A549 (cell line): ENCODE data around the gene CERS4. TPM values are rescaled to one million over a fixed set of nuclear protein-coding genes. Genes with fewer than 3 reads are reported as not detected.

Experiments used
- ATAC-seq, 2 experiments: fragments of 200-7000 bp in 1 of 2; fragments of >200 bp in 1 of 2; cut with Nextera tagmentation in 1 of 2; cut with Tn5 transposase in 1 of 2; 3 replicates each; pipeline versions ENCODE4 v1.8.0 to v1.9.1; 2018 to 2020; ENCODE audit warnings: mild to moderate bottlenecking in 1 of 2, moderate library complexity in 1 of 2
- CTCF ChIA-PET: fragments of 300-600 bp; sonication (Branson Sonifier 250); formaldehyde crosslinking; extraction: SDS; loops from one replicate; lab custom pipeline; 2021; ENCODE audit warnings: antibody characterized with exemption, inconsistent platforms; lab: Yijun Ruan, JAX
- POLR2A ChIA-PET: fragments of 350-600 bp; formaldehyde crosslinking; extraction: SDS; loops from one replicate; lab custom pipeline; 2021; ENCODE audit warnings: antibody characterized with exemption, inconsistent platforms; lab: Yijun Ruan, JAX
- DNase-seq, 2 experiments: peaks; one replicate each; pipeline versions ENCODE4 v3.0.0 to v3.0.0-alpha.2; 2011 to 2016; ENCODE audit warnings: low read depth in 1 of 2, low spot score in 1 of 2
- FAIRE-seq: peaks from 2 replicates; lab custom pipeline; 2011; peaks lifted over from hg19 to GRCh38; lab: Jason Lieb, UNC
- H3K27ac ChIP-seq, 2 experiments: fragments of >200 bp; sonication (Bioruptor Twin); formaldehyde crosslinking; 3 replicates each; pipeline ENCODE4 v1.5.1; 2016 to 2017
- H3K4me1 ChIP-seq: fragments of >200 bp; sonication (Bioruptor Twin); formaldehyde crosslinking; 3 replicates; pipeline ENCODE4 v1.6.1; 2016
- H3K4me2 ChIP-seq: fragments of >200 bp; sonication (Bioruptor Twin); formaldehyde crosslinking; 3 replicates; pipeline ENCODE4 v1.6.1; 2016
- H3K4me3 ChIP-seq: fragments of >200 bp; sonication (Bioruptor Twin); formaldehyde crosslinking; 3 replicates; pipeline ENCODE4 v1.5.1; 2016
- H3K9me3 ChIP-seq: fragments of >200 bp; sonication (Bioruptor Twin); formaldehyde crosslinking; 3 replicates; pipeline ENCODE4 v1.6.1; 2016
- CHD2 ChIP-seq: fragments of 150-350 bp; IDR thresholded peaks from 2 replicates; pipeline ENCODE4 v1.6.1; 2014; ENCODE audit warnings: low read length; ENCODE audit not compliant: partially characterized antibody
- CHD4 ChIP-seq: fragments of 200-600 bp; sonication (generic); IDR thresholded peaks from 2 replicates; pipeline ENCODE4 v1.6.1; 2016; ENCODE audit warnings: antibody characterized with exemption, mild to moderate bottlenecking, borderline replicate concordance
- EHF ChIP-seq: fragments of 250-450 bp; sonication (Bioruptor Pico); IDR thresholded peaks from 2 replicates; pipeline ENCODE4 v1.5.0; 2020; ENCODE audit warnings: mild to moderate bottlenecking
- EHMT2 ChIP-seq: fragments of 200-600 bp; sonication (generic); IDR thresholded peaks from 2 replicates; pipeline ENCODE4 v1.6.1; 2016; ENCODE audit warnings: antibody characterized with exemption, low read depth, mild to moderate bottlenecking, moderate library complexity
- FOSL2 ChIP-seq, 2 experiments: fragments of 450-650 bp in 1 of 2; fragments of >200 bp in 1 of 2; sonication (Bioruptor Twin) in 1 of 2; formaldehyde crosslinking; IDR thresholded peaks; 2 replicates each; pipeline versions ENCODE4 v1.5.0 to v1.6.1; 2016 to 2020; ENCODE audit warnings: mild to moderate bottlenecking in 1 of 2, moderate library complexity in 1 of 2
- HDAC2 ChIP-seq: fragments of 200-600 bp; sonication (generic); IDR thresholded peaks from 2 replicates; pipeline ENCODE4 v1.6.1; 2016
- HOXB13 ChIP-seq: fragments of 250-450 bp; sonication (Bioruptor Pico); IDR thresholded peaks from 2 replicates; pipeline ENCODE4 v1.5.0; 2020; ENCODE audit warnings: low read depth, mild to moderate bottlenecking, moderate library complexity
- KDM5A ChIP-seq: fragments of 200-600 bp; sonication (generic); IDR thresholded peaks from 2 replicates; pipeline ENCODE4 v1.6.1; 2016; ENCODE audit warnings: antibody characterized with exemption, mild to moderate bottlenecking
- MAZ ChIP-seq: fragments of 150-350 bp; IDR thresholded peaks from 2 replicates; pipeline ENCODE4 v1.6.1; 2014; ENCODE audit warnings: antibody characterized with exemption, low read depth, low read length, borderline replicate concordance
- NFE2L2 ChIP-seq: fragments of 150-350 bp; conservative IDR thresholded peaks from 2 replicates; pipeline ENCODE4 v1.6.1; 2014; ENCODE audit warnings: low read length
- NPAS2 ChIP-seq: fragments of 250-450 bp; sonication (Bioruptor Pico); IDR thresholded peaks from 2 replicates; pipeline ENCODE4 v1.8.0; 2022; ENCODE audit warnings: mild to moderate bottlenecking, moderate library complexity, borderline replicate concordance
- POLR2A ChIP-seq: IDR thresholded peaks from 2 replicates; pipeline ENCODE4 v1.6.1; 2012; ENCODE audit warnings: mild to moderate bottlenecking, low read length
- POLR2AphosphoS2 ChIP-seq: conservative IDR thresholded peaks from 2 replicates; pipeline ENCODE4 v1.6.1; 2012; ENCODE audit warnings: low read length, improper control_type of control experiment, inconsistent platforms
- RCOR1 ChIP-seq: fragments of 150-350 bp; IDR thresholded peaks from 2 replicates; pipeline ENCODE4 v1.6.1; 2014; ENCODE audit warnings: antibody characterized with exemption, low read length, low read depth
- RFX5 ChIP-seq: fragments of 450-650 bp; IDR thresholded peaks from 2 replicates; pipeline ENCODE4 v1.7.1; 2014; ENCODE audit warnings: antibody characterized with exemption, mild to moderate bottlenecking, moderate library complexity
- RNF2 ChIP-seq: fragments of 200-600 bp; sonication (generic); IDR thresholded peaks from 2 replicates; pipeline ENCODE4 v1.6.1; 2016; ENCODE audit warnings: low read depth, mild to moderate bottlenecking, antibody characterized with exemption, moderate library complexity, borderline replicate concordance
- SMC3 ChIP-seq: fragments of >200 bp; sonication (Bioruptor Twin); formaldehyde crosslinking; IDR thresholded peaks from 3 replicates; pipeline ENCODE4 v1.6.1; 2018; ENCODE audit warnings: inconsistent platforms
- TFCP2L1 ChIP-seq: fragments of 250-450 bp; sonication (Bioruptor Pico); IDR thresholded peaks from 2 replicates; pipeline ENCODE4 v1.5.0; 2021; ENCODE audit warnings: mild to moderate bottlenecking
- TP53 ChIP-seq: fragments of 250-450 bp; sonication (Bioruptor Pico); IDR thresholded peaks from 2 replicates; pipeline ENCODE4 v1.5.0; 2021; ENCODE audit warnings: mild to moderate bottlenecking, moderate library complexity
- ZC3H11A ChIP-seq: fragments of 450-650 bp; IDR thresholded peaks from 2 replicates; pipeline ENCODE4 v1.6.1; 2014; ENCODE audit warnings: antibody characterized with exemption, mild to moderate bottlenecking
- ZFP36 ChIP-seq: fragments of 450-650 bp; IDR thresholded peaks from 2 replicates; pipeline ENCODE4 v1.6.1; 2014; ENCODE audit warnings: borderline replicate concordance; ENCODE audit not compliant: partially characterized antibody
- ZSCAN20 ChIP-seq: fragments of 250-450 bp; sonication (Bioruptor Pico); IDR thresholded peaks from 2 replicates; pipeline ENCODE4 v1.8.0; 2022; ENCODE audit warnings: mild to moderate bottlenecking, moderate library complexity
- WGBS: methylation state at CpG from one replicate; pipeline ENCODE4 v1.1.6; 2017; ENCODE audit errors: missing lambda C conversion rate; 5-methylcytosine and 5-hydroxymethylcytosine counted together
- polyA plus RNA-seq, 4 experiments: library from polyadenylated mRNA; depleted of rRNA in 3 of 4; stranded (reverse); fragments of >200 nt; fragmentation: RNase III in 1 of 4; extraction: RNeasy Plus Mini Kit Qiagen cat#74134 plus additional on column Dnase treatment in 1 of 4; gene quantifications; 2 replicates in 3 of 4; 3 replicates in 1 of 4; pipeline ENCODE4 v1.2.3, GENCODE V29; 2011 to 2017
- TF ChIP-seq, protein P1 (sequence below): fragments of 150-350 bp; IDR thresholded peaks from 2 replicates; pipeline ENCODE4 v1.6.1; 2014; ENCODE audit warnings: low read depth, mild to moderate bottlenecking, low read length
- TF ChIP-seq, protein P2 (sequence below): fragments of 250-450 bp; sonication (Bioruptor Pico); IDR thresholded peaks from 2 replicates; pipeline ENCODE4 v1.5.0; 2020; ENCODE audit warnings: low read depth, mild to moderate bottlenecking, moderate library complexity
- TF ChIP-seq, protein P3 (sequence below): fragments of 450-650 bp; IDR thresholded peaks from 2 replicates; pipeline ENCODE4 v1.6.1; 2014; ENCODE audit warnings: antibody characterized with exemption
- TF ChIP-seq, protein P4 (sequence below): fragments of 200-600 bp; sonication (generic); IDR thresholded peaks from 2 replicates; pipeline ENCODE4 v1.6.1; 2016; ENCODE audit warnings: antibody characterized with exemption, mild to moderate bottlenecking, moderate library complexity

Gene CERS4
- polyA plus RNA-seq, 2 of the 4 experiments (the other 2 are of a cell fraction), result 2.1 to 5.0 TPM

DNA sequence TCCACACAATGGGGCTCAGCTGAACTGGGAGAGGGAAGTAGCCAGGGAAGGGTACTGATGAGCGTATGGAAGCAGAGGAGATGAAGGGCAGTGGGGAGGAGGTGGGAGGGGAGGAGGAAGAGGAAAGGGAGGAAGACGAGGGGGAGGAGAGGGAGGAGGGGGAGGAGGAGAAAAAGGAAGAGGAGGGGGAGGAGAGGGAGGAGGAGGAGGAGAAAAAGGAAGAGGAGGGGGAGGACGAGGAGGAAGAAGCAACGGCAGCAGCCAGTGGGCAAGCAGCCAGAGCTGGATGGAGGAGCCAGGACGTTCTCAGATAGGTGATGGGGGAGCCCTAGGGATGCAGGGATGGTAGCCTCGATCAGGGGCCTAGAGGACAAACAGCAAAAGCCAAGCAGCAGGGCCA is 5.6 kb downstream of the CERS4 start:
- no peak for DNase-seq
- no peak for ATAC-seq
- FAIRE-seq, result no peak

DNA sequence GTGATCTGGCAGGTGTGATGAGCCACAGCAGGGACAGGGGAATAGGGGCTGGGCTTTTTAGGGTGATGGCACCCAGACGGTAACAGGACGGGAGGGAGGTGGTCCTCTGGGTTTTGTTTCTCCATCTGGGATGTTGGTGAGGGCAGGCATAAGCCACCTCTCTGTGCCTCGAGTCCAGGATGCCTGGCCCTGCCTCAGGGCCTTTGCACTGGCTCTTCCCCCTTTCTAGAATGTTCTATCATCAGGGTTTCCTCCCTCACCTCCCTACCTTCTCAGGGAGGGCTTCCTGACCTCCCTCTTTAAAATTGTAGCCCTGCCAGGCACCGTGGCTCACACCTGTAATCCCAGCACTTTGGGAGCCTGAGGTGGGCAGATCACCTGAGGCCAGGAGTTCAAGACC is 6.6 kb downstream of the CERS4 start:
- no peak for FAIRE-seq
- no peaks in the 10 kb centered on the region for H3K4me1 ChIP-seq
- no peak for ATAC-seq
- 64% methylated on average over 4 of the region's 4 CpGs for WGBS
- TF ChIP-seq RFX5 (no peak), CHD2 (no peak), ZFP36 (no peak)
- TF ChIP-seq, all 56 proteins: peak for 0
- no peak overlapping the region for H3K27ac ChIP-seq
- ChIA-PET CTCF (interaction anchor here (0.6 kb wide), 1 partner anchor 81 kb away, joined by 3 read pairs; no protein-coding TSS in a partner anchor), POLR2A (no interaction called here)
- no peak overlapping the region for H3K4me3 ChIP-seq
- no peak overlapping the region for H3K4me2 ChIP-seq
- DNase-seq, result no peak
- no peaks in the 10 kb centered on the region for H3K9me3 ChIP-seq

More for the DNA sequence above, 5.6 kb downstream of the CERS4 start:
- POLR2A ChIA-PET, result no interaction called here
- Histone ChIP-seq H3K4me3 (no peak overlapping the region), H3K4me1 (no peaks in the 10 kb centered on the region), H3K9me3 (no peaks in the 10 kb centered on the region), H3K27ac (no peak overlapping the region), H3K4me2 (no peak overlapping the region)
- CTCF ChIA-PET, result interaction anchor here (0.9 to 1.6 kb wide), 2 partner anchors 39 to 54 kb away, joined by 3 read pairs; no protein-coding TSS in a partner anchor
- TF ChIP-seq RNF2 (no peak), HDAC2 (no peak), ZC3H11A (no peak), KDM5A (no peak), POLR2A (no peak), RCOR1 (no peak), SMC3 (no peak), HOXB13 (CRISPR knock-in tag) (no peak), NPAS2 (no peak), MAZ (no peak), CHD4 (no peak), RFX5 (no peak)
- TF ChIP-seq, protein P1, sequence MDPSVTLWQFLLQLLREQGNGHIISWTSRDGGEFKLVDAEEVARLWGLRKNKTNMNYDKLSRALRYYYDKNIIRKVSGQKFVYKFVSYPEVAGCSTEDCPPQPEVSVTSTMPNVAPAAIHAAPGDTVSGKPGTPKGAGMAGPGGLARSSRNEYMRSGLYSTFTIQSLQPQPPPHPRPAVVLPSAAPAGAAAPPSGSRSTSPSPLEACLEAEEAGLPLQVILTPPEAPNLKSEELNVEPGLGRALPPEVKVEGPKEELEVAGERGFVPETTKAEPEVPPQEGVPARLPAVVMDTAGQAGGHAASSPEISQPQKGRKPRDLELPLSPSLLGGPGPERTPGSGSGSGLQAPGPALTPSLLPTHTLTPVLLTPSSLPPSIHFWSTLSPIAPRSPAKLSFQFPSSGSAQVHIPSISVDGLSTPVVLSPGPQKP, result no peak
- TF ChIP-seq, protein P2, sequence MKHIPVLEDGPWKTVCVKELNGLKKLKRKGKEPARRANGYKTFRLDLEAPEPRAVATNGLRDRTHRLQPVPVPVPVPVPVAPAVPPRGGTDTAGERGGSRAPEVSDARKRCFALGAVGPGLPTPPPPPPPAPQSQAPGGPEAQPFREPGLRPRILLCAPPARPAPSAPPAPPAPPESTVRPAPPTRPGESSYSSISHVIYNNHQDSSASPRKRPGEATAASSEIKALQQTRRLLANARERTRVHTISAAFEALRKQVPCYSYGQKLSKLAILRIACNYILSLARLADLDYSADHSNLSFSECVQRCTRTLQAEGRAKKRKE (CRISPR knock-in tag), result no peak
- TF ChIP-seq, protein P3, sequence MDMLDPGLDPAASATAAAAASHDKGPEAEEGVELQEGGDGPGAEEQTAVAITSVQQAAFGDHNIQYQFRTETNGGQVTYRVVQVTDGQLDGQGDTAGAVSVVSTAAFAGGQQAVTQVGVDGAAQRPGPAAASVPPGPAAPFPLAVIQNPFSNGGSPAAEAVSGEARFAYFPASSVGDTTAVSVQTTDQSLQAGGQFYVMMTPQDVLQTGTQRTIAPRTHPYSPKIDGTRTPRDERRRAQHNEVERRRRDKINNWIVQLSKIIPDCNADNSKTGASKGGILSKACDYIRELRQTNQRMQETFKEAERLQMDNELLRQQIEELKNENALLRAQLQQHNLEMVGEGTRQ, result no peak
- 48% methylated on average over 6 of the region's 6 CpGs for WGBS

DNA sequence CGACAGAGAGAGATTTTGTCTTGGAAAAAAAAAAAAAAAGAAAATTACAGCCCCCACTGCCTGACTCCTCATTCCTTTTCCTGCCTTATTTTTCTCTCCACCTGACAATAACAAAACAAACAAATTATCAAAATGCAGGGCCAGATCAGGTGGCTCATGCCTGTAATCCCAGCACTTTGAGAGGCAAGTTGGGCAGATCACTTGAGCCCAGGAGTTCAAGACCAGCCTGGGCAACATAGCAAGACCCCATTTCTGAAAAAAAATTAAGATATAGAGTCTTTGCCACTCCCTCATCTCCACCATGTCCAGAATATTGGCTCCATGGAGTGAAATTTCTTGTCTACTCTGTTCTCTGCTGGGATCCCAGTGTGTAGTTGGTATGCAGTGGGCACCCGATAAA is 7.2 kb downstream of the CERS4 start:
- H3K9me3 ChIP-seq, result no peaks in the 10 kb centered on the region
- no peaks in the 10 kb centered on the region for H3K4me1 ChIP-seq
- ATAC-seq, result no peak
- no peak overlapping the region for H3K4me3 ChIP-seq
- ChIA-PET CTCF (no interaction called here), POLR2A (no interaction called here)
- no peak for DNase-seq
- WGBS, result 89% methylated on average over 2 of the region's 2 CpGs
- FAIRE-seq, result no peak
- H3K27ac ChIP-seq, result no peak overlapping the region
- no peak overlapping the region for H3K4me2 ChIP-seq
- TF ChIP-seq, protein P4, sequence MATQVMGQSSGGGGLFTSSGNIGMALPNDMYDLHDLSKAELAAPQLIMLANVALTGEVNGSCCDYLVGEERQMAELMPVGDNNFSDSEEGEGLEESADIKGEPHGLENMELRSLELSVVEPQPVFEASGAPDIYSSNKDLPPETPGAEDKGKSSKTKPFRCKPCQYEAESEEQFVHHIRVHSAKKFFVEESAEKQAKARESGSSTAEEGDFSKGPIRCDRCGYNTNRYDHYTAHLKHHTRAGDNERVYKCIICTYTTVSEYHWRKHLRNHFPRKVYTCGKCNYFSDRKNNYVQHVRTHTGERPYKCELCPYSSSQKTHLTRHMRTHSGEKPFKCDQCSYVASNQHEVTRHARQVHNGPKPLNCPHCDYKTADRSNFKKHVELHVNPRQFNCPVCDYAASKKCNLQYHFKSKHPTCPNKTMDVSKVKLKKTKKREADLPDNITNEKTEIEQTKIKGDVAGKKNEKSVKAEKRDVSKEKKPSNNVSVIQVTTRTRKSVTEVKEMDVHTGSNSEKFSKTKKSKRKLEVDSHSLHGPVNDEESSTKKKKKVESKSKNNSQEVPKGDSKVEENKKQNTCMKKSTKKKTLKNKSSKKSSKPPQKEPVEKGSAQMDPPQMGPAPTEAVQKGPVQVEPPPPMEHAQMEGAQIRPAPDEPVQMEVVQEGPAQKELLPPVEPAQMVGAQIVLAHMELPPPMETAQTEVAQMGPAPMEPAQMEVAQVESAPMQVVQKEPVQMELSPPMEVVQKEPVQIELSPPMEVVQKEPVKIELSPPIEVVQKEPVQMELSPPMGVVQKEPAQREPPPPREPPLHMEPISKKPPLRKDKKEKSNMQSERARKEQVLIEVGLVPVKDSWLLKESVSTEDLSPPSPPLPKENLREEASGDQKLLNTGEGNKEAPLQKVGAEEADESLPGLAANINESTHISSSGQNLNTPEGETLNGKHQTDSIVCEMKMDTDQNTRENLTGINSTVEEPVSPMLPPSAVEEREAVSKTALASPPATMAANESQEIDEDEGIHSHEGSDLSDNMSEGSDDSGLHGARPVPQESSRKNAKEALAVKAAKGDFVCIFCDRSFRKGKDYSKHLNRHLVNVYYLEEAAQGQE, result no peak
- TF ChIP-seq, protein P1, result no peak
- no peak for TF ChIP-seq EHMT2
- no peak for TF ChIP-seq KDM5A
- no peak for TF ChIP-seq CHD4
- no peak for TF ChIP-seq NFE2L2
- TF ChIP-seq TFCP2L1 (CRISPR knock-in tag), result no peak
- no peak for TF ChIP-seq ZSCAN20 (CRISPR knock-in tag)
- TF ChIP-seq FOSL2 (IDR thresholded peaks at IDR 0.05), result no peak
- TF ChIP-seq FOSL2 (CRISPR knock-in tag; IDR thresholded peaks at IDR 0.05), result no peak
- TF ChIP-seq EHF (CRISPR knock-in tag), result no peak
- TF ChIP-seq POLR2AphosphoS2, result no peak
- no peak for TF ChIP-seq ZC3H11A
- TF ChIP-seq RNF2, result no peak
- TF ChIP-seq SMC3, result no peak
- no peak for TF ChIP-seq TP53 (CRISPR knock-in tag)
